CD4-positive, alpha-beta T cell treated with Interferon alpha-2 for 1 hour (primary cell): Measurements from ENCODE around the gene TNS3.
"Not testable (repeated sequence)": the region's sequence is repeated elsewhere in the genome, so short reads cannot be mapped to it uniquely, and the experiment has no call there.

Source experiments
- DNase-seq, 2 donors: peaks; one replicate each; pipeline ENCODE4 v3.0.0-alpha.2; 2020 to 2022

Gene TNS3

GRCh38 chr7:47266131-47266706 is 315.7 kb downstream of the TNS3 start:
- peak; percentile 10 to 22 for DNase-seq

- DNase-seq: no peak
Observed at GRCh38 chr7:47265621-47266020, 316.3 kb downstream of the TNS3 start.

DNA sequence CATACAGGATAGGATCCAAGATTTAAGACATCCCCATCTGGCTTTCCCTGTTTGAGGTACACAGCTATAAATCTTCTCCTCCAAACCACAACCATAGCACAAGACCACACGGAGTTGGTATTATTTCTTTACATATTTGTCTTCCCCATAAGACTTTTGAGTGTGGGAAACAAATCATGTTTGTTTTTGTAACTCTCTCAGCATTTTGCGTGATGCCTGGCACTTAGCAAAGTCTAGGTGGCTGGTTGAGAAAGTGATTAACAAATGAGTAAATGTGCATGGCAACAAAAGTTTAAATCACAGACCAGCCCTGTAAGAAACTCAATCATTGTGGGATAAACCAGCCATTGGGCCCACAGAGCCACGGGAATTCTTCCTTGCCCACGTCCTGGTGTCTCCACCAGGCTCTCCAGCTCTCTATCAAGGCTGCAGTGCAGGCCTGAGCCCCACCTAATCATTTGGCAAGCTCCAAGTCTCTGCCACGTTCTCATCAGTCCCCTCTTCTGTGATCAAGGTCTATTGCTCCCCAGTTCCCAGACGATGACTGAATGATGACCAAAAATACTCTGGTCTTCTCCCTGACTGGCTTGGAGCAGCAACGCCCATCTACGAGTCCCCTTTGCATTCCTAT is 317.8 kb downstream of the TNS3 start:
- no peak for DNase-seq

DNA sequence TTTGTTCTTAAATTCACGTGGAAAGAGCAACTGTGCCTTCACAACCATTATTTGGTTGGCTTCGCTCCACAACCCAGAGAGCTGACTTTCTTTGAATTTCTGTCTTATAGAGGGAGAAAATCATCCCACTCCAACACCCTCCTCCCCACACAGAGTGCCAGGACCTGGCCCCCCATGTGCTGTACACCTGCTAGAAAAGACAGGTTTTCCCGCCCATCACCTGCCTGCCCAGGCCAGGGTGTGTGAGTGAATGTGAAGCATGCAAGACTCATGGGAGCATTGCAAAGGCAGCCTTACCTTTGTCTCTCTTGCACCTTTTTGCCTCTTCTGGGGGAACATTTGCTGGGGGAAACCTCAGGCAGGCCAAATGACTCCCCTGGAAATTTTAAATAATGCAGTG is 319.0 kb downstream of the TNS3 start:
- no peak for DNase-seq

DNA sequence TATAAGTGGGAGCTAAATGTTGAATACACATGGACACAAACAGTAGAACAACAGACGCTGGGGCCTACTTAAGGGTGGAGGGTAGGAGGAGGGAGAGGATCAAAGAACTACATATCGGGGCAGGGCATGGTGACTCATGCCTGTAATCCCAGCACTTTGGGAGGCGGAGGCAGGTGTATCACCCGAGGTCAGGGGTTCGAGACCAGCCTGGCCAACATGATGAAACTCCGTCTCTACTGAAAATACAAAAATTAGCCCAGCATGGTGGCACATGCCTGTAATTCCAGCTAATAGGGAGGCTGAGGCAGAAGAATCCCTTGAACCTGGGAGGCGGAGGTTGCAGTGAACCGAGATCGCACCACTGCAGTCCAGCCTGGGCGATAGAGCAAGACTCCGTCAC is 319.8 kb downstream of the TNS3 start:
- DNase-seq: not testable (repeated sequence)

- DNase-seq: no peak
Observed at GRCh38 chr7:47260270-47260669, 321.6 kb downstream of the TNS3 start.

- DNase-seq: no peak
Observed at GRCh38 chr7:47259682-47260081, 322.2 kb downstream of the TNS3 start.

DNA sequence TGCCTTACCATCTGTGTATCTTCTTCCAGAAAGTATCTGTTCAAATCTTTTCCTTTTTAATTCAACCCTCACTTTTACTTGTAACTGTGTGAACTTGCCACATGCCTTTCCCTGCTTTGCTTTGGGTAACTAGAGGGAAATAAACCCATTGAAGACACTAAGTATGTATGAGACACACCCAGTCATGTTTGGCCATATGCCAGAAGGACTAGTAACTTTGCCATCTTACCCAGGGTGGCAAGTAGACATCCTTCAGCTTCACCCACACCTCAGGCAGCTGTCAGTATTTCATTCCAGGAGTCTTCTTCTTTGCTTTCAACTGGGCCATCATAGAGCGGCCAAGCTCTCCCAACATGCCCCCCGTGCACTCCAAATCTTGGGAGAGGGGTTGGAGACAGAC is 323.1 kb downstream of the TNS3 start:
- no peak for DNase-seq

- DNase-seq: no peak
Observed at GRCh38 chr7:47256016-47256415, 325.9 kb downstream of the TNS3 start.

GRCh38 chr7:47255441-47255840 is 326.5 kb downstream of the TNS3 start:
- no peak for DNase-seq

DNA sequence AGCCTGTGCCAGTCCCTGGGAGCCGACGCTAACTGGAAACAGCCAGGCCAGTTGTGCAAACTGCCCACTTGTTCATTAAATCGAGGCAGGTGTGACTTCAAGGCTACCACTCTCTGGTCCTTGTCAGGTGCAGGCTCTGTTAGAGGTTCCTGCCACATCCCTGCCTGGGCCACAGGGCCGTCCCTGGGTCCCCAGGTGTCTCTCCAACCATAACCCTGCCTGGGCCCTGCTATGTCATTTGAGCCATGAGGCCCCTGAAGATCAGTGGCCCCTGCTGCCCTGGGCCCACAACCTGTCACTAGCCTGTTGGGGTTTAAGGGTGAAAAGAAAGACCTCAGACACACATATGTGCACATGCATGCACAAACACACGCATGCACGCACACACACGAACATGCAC is 326.9 kb downstream of the TNS3 start:
- DNase-seq: no peak

DNA sequence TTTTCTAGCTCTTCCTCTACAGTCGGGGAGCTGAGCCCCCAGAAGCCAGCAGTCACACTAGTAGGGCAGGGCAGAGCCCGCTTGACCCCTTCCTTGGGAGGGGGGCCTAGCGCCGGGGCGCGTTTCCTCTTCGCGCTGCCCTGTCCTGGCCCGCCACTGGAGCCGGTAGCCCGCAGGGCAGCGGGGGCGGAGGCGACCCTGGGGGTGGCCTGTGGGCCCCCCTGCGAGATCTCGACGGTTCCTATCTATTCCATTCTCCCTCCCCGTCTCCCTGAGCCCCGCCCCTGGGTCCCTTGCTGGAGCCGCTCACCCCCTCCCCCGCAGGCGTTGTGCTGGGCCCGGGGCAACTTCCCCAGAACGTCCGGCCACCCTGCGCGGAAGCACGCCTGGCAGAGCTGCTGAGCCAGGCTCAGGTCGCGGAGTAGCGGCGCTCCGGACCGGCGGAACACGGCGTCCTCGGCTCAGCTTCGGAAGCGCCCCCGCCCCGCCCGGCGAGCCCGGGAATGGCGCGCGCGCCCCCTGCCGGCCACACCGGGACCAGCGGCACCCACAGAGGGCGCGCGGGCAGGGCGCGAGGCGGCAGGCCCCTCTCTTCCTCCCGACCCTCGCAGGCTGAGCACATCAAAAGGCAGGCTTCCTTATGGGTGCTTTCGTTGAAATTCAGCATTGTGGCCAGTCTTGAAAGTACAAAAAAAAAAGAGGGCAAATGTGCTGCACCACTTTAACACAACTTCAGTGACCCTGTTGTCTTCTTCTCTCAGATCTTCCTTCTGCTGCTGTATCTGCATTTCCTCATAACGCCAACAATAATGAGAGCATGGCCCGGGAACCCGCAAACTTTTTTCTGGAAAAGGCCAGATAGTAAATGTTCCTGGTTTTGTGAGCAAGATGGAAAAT is 327.6 kb downstream of the TNS3 start:
- DNase-seq: peak; percentile 17 to 41

DNA sequence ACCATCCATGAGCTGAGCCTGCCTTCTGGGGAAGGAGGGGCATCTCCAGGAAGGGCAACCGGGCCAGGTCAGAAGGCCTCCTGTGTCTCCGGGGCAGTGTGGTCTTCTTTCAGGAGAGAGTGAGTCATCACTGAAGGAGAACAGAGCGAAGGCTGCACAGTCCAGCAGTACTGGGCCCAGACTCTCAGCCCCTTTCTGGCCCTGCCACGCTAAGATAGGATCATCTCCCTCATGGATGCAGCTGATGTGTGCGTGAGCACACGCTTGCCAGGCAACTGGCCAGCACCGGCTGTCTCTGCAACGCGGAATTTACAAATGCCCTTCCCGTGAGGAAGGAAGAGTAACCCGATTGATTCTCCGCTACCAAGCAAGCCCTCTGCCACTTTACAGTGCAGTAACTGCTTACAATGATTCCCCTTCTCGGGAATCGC is 328.2 kb downstream of the TNS3 start:
- DNase-seq: no peak

DNA sequence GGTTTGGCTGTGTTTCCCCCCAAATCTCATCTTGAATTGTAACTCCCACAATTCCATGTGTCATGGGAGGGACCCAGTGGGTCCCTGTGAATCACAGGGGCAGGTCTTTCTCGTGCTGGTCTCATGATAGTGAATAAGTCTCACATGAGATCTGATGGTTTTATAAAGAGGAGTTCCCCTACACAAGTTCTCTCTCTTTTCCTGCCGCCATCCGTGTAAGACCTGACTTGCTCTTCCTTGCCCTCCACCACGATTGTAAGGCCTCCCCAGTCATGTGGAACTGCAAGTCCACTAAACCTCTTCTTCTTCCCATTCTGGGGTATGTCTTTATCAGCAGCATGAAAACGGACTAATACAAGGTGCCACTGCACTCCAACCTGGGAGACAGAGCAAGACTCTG is 329.2 kb downstream of the TNS3 start:
- no peak for DNase-seq

DNA sequence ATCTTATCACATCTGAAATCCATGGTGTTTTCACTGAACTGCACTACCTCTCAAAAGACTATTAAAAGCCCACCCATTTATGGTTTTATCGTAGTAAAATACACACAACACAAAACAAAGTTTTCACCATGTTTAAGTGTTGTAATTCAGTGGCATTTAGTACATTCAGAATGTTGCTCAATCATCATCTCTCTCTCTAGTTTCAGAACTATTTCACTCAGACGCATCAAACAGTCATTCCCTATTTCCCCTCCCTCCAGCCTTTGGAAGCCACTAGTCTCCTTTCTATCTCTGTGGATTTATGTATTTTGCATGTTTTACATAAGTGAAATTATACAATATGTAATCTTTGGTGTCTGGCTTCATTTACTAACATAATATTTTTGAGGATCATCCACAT is 332.6 kb downstream of the TNS3 start:
- no peak for DNase-seq

DNA sequence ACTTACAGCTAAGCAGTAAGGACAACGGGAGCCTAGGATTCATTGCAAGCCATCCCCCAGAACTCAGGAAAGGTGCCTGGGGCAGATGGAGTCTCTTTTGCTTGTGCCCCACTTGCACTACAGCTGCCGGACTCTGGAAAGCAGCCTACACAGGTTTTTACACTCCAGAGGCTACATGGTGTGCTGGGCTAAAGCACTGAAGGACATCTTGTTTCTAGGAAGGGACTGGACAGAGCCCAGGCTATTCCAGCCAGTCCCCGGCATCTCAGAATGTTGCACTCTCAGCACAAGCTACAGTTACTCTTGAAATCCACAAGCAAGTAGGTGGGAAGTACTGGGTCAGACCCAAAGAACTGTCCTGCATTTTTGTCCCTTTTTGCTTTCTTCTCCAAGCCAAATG is 333.1 kb downstream of the TNS3 start:
- no peak for DNase-seq

DNA sequence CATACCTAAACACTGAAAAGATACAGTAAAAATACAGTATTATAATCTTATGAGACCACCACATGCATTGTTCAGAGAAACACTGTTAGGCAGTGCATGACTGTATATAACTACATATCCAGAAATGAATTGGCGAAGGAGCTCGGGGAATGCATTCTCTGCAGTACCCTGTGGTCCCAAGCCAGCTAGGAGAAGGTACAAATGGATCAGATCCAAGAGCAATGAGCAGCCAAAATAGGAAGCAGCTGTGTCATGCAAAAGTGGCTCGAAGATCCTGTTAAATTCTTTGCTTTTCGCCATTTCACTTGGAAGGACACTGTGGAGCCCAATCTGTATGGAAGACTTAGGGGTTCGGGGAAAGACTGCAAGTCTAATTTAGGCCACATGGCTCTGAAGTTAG is 334.8 kb downstream of the TNS3 start:
- no peak for DNase-seq

GRCh38 chr7:47244692-47245091 is 337.2 kb downstream of the TNS3 start:
- DNase-seq: no peak

DNA sequence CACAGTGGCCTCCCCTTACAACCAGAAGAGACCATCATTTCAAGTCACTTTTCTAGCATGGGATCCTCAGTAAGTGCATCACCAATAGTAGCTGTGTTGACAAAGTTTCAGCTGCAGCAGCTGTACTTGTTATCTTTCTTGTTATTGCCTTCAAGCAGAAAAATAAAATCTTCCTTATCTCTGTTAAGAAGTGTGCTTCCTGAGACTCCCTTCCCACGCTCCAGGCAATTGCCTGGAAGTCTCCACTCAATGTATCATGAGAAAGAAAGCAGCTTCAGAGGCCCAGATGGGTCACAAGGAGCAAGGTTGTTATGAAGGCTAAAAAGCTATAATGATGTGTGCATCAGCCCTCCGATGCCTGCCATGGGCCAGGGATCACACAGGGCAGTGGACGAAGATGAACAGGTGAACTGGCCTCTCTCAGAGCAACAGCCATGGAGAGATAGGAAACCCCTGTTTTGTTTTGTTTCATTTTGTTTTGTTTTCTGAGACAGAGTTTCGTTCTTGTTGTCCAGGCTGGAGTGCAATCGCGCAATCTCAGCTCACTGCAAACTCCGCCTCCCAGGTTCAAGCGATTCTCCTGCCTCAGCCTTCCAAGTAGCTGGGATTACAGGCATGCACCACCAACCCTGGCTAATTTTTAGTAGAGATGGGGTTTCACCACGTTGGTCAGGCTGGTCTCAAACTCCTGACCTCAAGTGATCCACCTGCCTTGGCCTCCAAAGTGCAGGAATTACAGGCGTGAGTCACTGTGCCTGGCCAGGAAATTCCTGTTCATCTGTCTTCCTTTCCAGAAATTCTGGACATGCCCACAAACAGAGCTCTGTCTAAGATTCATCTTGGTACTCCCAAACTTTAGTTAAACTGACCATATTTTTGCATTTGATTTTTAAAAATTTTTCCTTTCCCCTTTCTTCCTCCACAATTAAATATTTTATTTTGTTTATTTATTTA is 340.5 kb downstream of the TNS3 start:
- DNase-seq: no peak

DNA sequence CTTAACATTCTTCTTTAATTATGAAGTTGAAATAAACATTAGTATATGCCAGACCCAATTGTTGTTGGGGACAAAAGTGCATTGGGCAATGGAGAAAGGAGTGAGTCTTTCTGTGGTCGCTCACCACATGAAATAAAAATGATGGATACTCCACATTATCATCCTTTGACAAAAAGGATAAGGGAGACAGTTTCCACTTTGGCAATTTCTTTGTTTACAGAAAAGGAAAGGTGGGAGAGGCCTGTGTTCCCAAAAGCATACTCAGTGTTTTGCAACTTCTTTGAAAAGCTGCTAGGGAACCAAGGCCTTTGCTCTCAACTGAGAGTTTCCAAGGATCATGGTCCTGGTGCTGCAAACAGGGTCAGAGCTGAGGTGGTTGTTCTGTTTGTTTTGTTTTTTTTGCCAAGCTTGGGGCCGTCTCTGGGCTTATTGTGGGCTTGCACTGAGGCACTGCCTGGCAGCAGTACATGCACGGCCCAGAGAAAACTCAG is 341.9 kb downstream of the TNS3 start:
- no peak for DNase-seq

- DNase-seq: no peak
Observed at GRCh38 chr7:47239034-47239433, 342.9 kb downstream of the TNS3 start.

DNA sequence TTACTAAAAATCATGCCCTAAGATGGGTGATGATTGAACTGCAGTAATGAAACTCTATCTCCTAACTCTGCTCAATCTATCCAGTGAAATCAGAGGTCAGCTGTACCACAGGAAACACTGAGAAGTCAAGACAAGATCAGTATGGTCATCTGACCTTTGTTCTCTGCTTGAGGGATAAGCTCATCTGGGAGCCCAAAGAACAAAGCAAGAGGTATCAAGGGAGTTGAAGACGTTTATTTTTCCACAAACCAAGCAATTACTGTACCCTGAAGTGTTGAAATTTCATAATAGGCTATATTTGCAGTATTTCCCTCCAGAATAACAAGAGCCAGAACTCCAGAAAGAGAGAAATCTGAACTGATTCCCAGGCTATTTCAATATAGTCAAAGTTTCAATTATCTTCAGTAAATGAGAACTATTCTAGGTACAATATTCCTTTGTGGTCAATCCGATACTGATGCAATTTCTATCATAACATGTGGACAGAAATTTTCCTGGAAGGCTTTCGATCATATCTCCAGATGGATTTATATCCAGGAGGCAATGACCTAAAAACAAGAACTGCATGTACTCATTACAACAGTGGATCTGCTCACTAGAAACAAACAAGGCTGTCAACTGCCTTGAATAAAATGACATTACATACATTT is 345.3 kb downstream of the TNS3 start:
- DNase-seq: no peak
